OCI-LY7 (cell line): ENCODE results near the gene BRIP1. TPM values are rescaled to one million over a fixed set of nuclear protein-coding genes. Genes with fewer than 3 reads are reported as not detected.

Source experiments
- BruUV-seq: library from RNA; stranded (reverse); fragments of 400-500 nt; replicated peaks from 2 replicates; lab custom pipeline; 2021; lab: Mats Ljungman, UMichigan
- CTCF ChIA-PET: fragments of 300-600 bp; sonication (Branson Sonifier 250); formaldehyde crosslinking; loops from one replicate; lab custom pipeline; 2022; ENCODE audit warnings: antibody characterized with exemption; ENCODE audit not compliant: unreplicated experiment; lab: Charles Lee
- POLR2A ChIA-PET: fragments of 300-600 bp; sonication (Branson Sonifier 250); formaldehyde crosslinking; loops from one replicate; lab custom pipeline; 2022; ENCODE audit warnings: antibody characterized with exemption; lab: Charles Lee
- DNase-seq: peaks from one replicate; pipeline ENCODE4 v3.0.0-alpha.2; 2015; ENCODE audit warnings: low spot score
- H2AFZ ChIP-seq: fragments of 200-600 bp; sonication (generic), shearing (Covaris generic); 2 replicates; pipeline ENCODE4 v1.6.1; 2014; ENCODE audit warnings: mild to moderate bottlenecking, antibody characterized with exemption, low read length, moderate library complexity
- H3K27ac ChIP-seq: fragments of 200-600 bp; sonication (generic); 2 replicates; pipeline ENCODE4 v1.5.1; 2014; ENCODE audit warnings: mixed run types, low read depth, mild to moderate bottlenecking, moderate library complexity, low read length, inconsistent platforms; ENCODE audit not compliant: poor library complexity, severe bottlenecking
- H3K36me3 ChIP-seq: fragments of 200-600 bp; sonication (generic); 2 replicates; pipeline ENCODE4 v1.6.1; 2014; ENCODE audit warnings: mild to moderate bottlenecking, antibody characterized with exemption, low read length, moderate library complexity, mixed read lengths; ENCODE audit not compliant: insufficient read depth
- H3K4me1 ChIP-seq: fragments of 200-600 bp; sonication (generic); 2 replicates; pipeline ENCODE4 v1.5.1; 2014; ENCODE audit warnings: mild to moderate bottlenecking, low read length; ENCODE audit not compliant: insufficient read depth, poor library complexity, severe bottlenecking
- H3K4me2 ChIP-seq: fragments of 200-600 bp; sonication (generic); 2 replicates; pipeline ENCODE4 v1.6.1; 2014; ENCODE audit warnings: mild to moderate bottlenecking, low read length
- H3K4me3 ChIP-seq: fragments of 200-600 bp; sonication (generic); 2 replicates; pipeline ENCODE4 v1.5.1; 2014; ENCODE audit warnings: mild to moderate bottlenecking, low read depth, low read length; ENCODE audit not compliant: poor library complexity, severe bottlenecking
- H3K79me2 ChIP-seq: fragments of 200-600 bp; sonication (generic); 2 replicates; pipeline ENCODE4 v1.6.1; 2016; ENCODE audit warnings: low read depth, mild to moderate bottlenecking, low read length, moderate library complexity, mixed read lengths; ENCODE audit not compliant: insufficient read depth
- H3K9me2 ChIP-seq: fragments of 200-600 bp; sonication (generic); 2 replicates; pipeline ENCODE4 v1.6.1; 2016; ENCODE audit warnings: mild to moderate bottlenecking, low read length, mixed read lengths; ENCODE audit not compliant: insufficient read depth
- H3K9me3 ChIP-seq: fragments of 200-600 bp; sonication (generic); 2 replicates; pipeline ENCODE4 v1.6.1; 2014; ENCODE audit warnings: mild to moderate bottlenecking, mixed run types, low read length, mixed read lengths
- H4K20me1 ChIP-seq: fragments of 200-600 bp; sonication (generic); 2 replicates; pipeline ENCODE4 v1.6.1; 2014; ENCODE audit warnings: mild to moderate bottlenecking, antibody characterized with exemption, low read length, moderate library complexity, mixed read lengths; ENCODE audit not compliant: insufficient read depth
- CTCF ChIP-seq: fragments of 200-600 bp; sonication (generic); conservative IDR thresholded peaks from 2 replicates; pipeline ENCODE4 v1.5.1; 2014; ENCODE audit warnings: mild to moderate bottlenecking, antibody characterized with exemption, low read length, moderate library complexity, mixed read lengths
- EZH2phosphoT487 ChIP-seq: fragments of 200-600 bp; sonication (generic); IDR thresholded peaks from 2 replicates; pipeline ENCODE4 v1.6.1; 2018; ENCODE audit warnings: low read depth, borderline replicate concordance, mild to moderate bottlenecking, mixed run types, antibody characterized with exemption, low read length, moderate library complexity, mixed read lengths
- intact Hi-C: fragments of 100-400 bp; cut with micrococcal nuclease; formaldehyde crosslinking; loops from one replicate; pipeline ENCODE4 v1.10.0; 2022; ENCODE audit not compliant: unreplicated experiment
- total RNA-seq, 2 experiments: library from RNA; depleted of rRNA in 1 of 2; stranded (reverse); fragments of >200 nt in 1 of 2; shearing (Covaris generic) in 1 of 2; gene quantifications; 2 replicates each; pipeline ENCODE4 v1.2.3, GENCODE V29; 2014 to 2022

Gene BRIP1
- total RNA-seq, 2 experiments from 2014 or later, result 32.5 to 33.8 TPM

GRCh38 chr17:61726977-61727376 lies 136.4 kb downstream of the BRIP1 start:
- CTCF ChIA-PET, result no interaction called here
- BruUV-seq, result no TSS peak

GRCh38 chr17:61724777-61725176 lies 138.6 kb downstream of the BRIP1 start:
- Histone ChIP-seq H3K9me2 (no peaks in the 10 kb centered on the region), H4K20me1 (no peaks in the 10 kb centered on the region)
- POLR2A ChIA-PET, result interaction anchor here (0.6 kb wide), 1 partner anchor 178 kb away, joined by 3 read pairs; no protein-coding TSS in a partner anchor

More at GRCh38 chr17:61726977-61727376, 136.4 kb downstream of the BRIP1 start:
- Histone ChIP-seq H3K9me3 (0 out of 2 replicates have a peak, but pooled peaks cover 3% of the 10 kb centered on the region), H3K4me3 (no peak overlapping the region), H3K36me3 (peaks cover 41% of the 10 kb centered on the region), H3K9me2 (no peaks in the 10 kb centered on the region), H3K4me1 (no peaks in the 10 kb centered on the region), H4K20me1 (no peaks in the 10 kb centered on the region), H2AFZ (no peak overlapping the region), H3K4me2 (no peak overlapping the region), H3K27ac (no peak overlapping the region), H3K79me2 (no peaks in the 10 kb centered on the region)
- intact Hi-C loops, result no loop called here
- no peak for TF ChIP-seq CTCF
- no peak for TF ChIP-seq EZH2phosphoT487
- no peak for DNase-seq
- POLR2A ChIA-PET, result no interaction called here

More at GRCh38 chr17:61724777-61725176, 138.6 kb downstream of the BRIP1 start:
- no peak for TF ChIP-seq EZH2phosphoT487
- no peak for TF ChIP-seq CTCF
- Histone ChIP-seq H3K4me1 (no peaks in the 10 kb centered on the region), H2AFZ (no peak overlapping the region), H3K4me3 (no peak overlapping the region), H3K9me3 (0 out of 2 replicates have a peak, but pooled peaks cover 3% of the 10 kb centered on the region), H3K4me2 (no peak overlapping the region), H3K79me2 (no peaks in the 10 kb centered on the region), H3K27ac (no peak overlapping the region), H3K36me3 (peaks cover 41% of the 10 kb centered on the region)
- BruUV-seq, result no TSS peak
- DNase-seq, result no peak
- CTCF ChIA-PET, result no interaction called here
- intact Hi-C loops, result no loop called here
